A549 (cell line): ENCODE measurements around the gene EIF2B5.

Experiments
- CHD4 ChIP-seq: fragments of 200-600 bp; sonication (generic); IDR thresholded peaks from 2 replicates; pipeline ENCODE4 v1.6.1; 2016; ENCODE audit warnings: antibody characterized with exemption, mild to moderate bottlenecking, borderline replicate concordance
- CTCF ChIP-seq: fragments of >200 bp; sonication (Bioruptor Twin); formaldehyde crosslinking; IDR thresholded peaks from 3 replicates; pipeline ENCODE4 v1.5.1; 2016
- JUN ChIP-seq, 2 experiments: fragments of >200 bp; sonication (Bioruptor Twin); formaldehyde crosslinking; IDR thresholded peaks; 2 replicates in 1 of 2; 3 replicates in 1 of 2; pipeline ENCODE4 v1.6.1; 2016 to 2017
- MAX ChIP-seq: IDR thresholded peaks from 2 replicates; pipeline ENCODE4 v1.6.1; 2012
- POLR2A ChIP-seq: IDR thresholded peaks from 2 replicates; pipeline ENCODE4 v1.6.1; 2012; ENCODE audit warnings: mild to moderate bottlenecking, low read length
- SREBF2 ChIP-seq: fragments of 450-650 bp; IDR thresholded peaks from 2 replicates; pipeline ENCODE4 v1.6.1; 2014; ENCODE audit warnings: mild to moderate bottlenecking, moderate library complexity

GRCh38 chr3:184171562-184171961 lies 36.4 kb downstream of the EIF2B5 start:
- no peak for TF ChIP-seq CTCF
- no peak for TF ChIP-seq CHD4
- TF ChIP-seq SREBF2, result no peak
- no peak for TF ChIP-seq POLR2A
- no peak for TF ChIP-seq JUN (IDR thresholded peaks at IDR 0.05)
- no peak for TF ChIP-seq MAX
